Measurements from ENCODE around the gene SUPT5H.

Gene SUPT5H

GRCh38 chr19:39498798-39499642 is 53.6 kb downstream of the SUPT5H start, which contains the start of gene DLL3:
Gene DLL3 (plus strand): TSS chr19:39498947. CDS start chr19:39498975, 28 bp downstream.
- DNase-seq, result peak; percentile 75 to 86

DNA sequence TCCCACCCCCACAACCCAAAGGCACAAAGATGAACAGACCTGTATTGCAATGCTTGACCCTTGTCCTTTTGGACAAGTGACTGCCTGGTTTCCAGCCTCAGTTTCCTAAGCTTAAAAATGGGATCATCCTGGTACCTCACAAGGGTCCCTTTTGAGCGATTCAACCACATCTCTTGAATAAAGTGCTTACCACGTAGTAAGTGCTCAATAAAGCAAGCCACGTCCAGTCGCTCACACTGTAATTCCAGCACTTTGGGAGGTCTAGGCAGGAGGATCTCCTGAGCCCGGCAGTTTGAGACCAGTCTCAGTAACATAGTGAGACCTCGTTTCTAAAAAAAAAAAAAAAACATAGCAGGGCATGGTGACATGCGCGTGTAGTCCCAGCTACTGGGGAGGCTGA is 54.5 kb downstream of the SUPT5H start:
- no peak for DNase-seq

DNA sequence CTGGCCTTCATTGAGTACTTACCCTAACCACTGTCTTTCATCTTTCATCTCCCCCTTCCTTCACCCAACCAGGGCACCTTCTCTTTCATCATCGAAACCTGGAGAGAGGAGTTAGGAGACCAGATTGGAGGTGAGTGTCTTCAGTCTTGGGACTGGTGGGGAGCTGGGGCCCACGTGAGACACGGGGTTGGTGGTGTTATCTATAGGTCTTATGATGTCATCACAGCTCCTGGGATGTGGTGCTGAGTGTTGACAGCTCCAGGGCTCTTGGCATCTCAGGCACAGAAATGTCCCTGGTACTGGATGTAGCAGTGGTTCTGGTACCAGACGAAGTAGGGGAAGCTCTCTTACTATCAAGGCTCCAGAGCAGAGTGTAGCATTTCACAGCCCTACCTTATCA is 55.2 kb downstream of the SUPT5H start:
- DNase-seq, result no peak

- DNase-seq, result no peak
These were observed 56.0 kb downstream of the SUPT5H start for GRCh38 chr19:39501340-39501739.

GRCh38 chr19:39502640-39503417 is 57.4 kb downstream of the SUPT5H start:
- DNase-seq, result peak in 1 of 2 experiments; percentile 93

- no peak for DNase-seq
These were observed 61.2 kb downstream of the SUPT5H start for GRCh38 chr19:39506598-39506943.

DNA sequence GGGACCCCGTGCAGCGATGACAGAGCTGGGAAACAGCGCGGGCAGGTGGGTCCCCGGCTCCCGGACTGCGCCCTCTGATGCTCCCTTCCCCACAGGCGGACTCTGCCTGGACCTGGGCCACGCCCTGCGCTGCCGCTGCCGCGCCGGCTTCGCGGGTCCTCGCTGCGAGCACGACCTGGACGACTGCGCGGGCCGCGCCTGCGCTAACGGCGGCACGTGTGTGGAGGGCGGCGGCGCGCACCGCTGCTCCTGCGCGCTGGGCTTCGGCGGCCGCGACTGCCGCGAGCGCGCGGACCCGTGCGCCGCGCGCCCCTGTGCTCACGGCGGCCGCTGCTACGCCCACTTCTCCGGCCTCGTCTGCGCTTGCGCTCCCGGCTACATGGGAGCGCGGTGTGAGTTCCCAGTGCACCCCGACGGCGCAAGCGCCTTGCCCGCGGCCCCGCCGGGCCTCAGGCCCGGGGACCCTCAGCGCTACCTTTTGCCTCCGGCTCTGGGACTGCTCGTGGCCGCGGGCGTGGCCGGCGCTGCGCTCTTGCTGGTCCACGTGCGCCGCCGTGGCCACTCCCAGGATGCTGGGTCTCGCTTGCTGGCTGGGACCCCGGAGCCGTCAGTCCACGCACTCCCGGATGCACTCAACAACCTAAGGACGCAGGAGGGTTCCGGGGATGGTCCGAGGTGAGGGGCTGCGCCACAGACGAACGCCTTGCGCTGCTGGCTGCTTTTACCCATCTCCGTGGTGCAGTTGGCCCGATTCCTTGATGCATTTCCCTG is 61.7 kb downstream of the SUPT5H start:
- peak; percentile 81 to 98 for DNase-seq

DNA sequence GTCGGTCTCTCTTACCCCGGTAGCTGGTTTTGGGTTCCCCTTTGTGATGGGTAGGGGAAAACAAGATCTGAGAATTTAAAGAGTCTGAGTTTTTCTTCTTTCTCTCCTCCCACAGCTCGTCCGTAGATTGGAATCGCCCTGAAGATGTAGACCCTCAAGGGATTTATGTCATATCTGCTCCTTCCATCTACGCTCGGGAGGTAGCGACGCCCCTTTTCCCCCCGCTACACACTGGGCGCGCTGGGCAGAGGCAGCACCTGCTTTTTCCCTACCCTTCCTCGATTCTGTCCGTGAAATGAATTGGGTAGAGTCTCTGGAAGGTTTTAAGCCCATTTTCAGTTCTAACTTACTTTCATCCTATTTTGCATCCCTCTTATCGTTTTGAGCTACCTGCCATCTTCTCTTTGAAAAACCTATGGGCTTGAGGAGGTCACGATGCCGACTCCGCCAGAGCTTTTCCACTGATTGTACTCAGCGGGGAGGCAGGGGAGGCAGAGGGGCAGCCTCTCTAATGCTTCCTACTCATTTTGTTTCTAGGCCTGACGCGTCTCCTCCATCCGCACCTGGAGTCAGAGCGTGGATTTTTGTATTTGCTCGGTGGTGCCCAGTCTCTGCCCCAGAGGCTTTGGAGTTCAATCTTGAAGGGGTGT is 62.5 kb downstream of the SUPT5H start:
- DNase-seq, result peak in 1 of 2 experiments; percentile 50

DNA sequence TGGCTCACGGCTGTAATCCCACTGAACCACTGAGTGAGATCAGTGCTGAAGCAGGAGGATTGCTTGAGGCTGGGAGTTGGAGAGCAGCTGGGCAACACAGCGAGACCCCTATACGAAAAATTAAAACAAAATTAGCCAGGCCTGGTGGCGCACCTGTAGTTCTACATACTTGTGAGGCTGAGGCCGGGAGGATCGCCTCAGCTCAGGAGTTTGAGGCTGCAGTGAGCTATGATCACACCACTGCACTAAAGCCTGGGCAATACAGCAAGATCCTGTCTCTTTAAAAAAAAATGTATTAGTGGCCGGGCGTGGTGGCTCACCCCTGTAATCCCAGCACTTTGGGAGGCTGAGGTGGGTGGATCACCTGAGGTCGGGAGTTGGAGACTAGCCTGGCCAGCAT is 63.2 kb downstream of the SUPT5H start:
- DNase-seq, result no peak

- no peak for DNase-seq
These were observed 63.9 kb downstream of the SUPT5H start for GRCh38 chr19:39509233-39509632.

- DNase-seq, result no peak
These were observed 67.6 kb downstream of the SUPT5H start for GRCh38 chr19:39512988-39513387.

- DNase-seq, result peak; percentile 28 to 87
These were observed 69.6 kb downstream of the SUPT5H start, which contains the start of gene SELENOV for GRCh38 chr19:39514840-39515550. Gene SELENOV (plus strand): TSS chr19:39515139. CDS start chr19:39515213, 74 bp downstream.

GRCh38 chr19:39515551-39516191 is 70.3 kb downstream of the SUPT5H start:
- peak in 1 of 2 experiments; percentile 87 for DNase-seq

DNA sequence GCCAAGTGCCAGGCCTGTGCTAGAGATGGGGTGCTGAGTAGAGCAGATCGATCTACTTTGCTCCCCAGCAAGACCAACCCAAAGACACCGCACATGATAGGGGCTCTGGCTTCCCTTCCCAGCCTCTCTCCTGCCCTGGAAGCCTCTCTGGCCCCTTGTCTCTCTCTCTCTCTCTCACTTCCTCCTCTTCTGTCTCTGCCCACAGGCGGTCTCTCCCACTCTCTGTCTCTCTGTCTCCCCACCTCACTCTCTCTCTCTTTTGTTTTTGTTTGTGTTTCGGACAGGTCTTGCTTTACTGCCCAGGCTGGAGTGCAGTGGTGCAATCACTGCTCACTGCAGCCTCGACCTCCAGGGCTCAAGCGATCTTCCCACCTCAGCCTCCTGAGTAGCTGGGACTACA is 70.9 kb downstream of the SUPT5H start:
- no peak for DNase-seq

DNA sequence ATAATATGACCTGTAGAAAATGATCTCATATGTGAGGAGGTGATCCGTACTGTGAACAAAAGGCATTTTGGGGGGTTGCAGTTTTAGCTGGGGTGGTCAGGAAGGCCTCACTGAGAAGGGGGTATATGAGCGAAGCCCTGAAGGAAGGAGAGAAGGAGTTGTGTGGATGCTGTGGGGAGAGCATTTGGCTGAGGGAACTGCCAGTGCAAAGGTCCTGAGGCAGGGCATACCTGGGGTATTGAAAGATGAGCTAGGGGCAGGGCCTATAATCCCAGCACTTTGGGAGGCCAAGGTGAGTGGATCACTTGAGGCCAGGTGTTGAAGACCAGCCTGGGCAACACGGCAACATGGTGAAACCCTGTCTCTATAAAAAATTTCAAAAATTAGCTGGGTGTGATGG is 72.0 kb downstream of the SUPT5H start:
- no peak for DNase-seq

DNA sequence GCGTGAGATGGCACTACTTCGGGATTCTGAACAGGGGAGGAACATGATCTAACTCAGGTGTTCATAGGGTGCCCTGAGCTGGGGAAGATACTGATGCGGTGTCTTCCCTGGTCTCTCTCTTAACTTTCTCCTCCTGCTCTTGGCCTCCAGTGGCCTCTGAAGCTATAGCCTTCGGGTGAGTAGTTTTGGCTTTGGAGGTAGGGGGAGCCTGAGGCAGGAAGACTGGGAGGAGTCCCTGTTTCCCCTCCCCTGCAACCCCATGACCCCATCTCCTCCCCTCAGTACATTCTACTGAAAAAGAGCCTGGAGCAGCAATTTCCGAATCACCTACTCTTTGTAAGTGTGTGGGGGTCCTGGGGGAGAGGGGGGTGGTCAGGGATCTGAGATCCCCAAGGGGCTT is 73.1 kb downstream of the SUPT5H start:
- DNase-seq, result no peak

DNA sequence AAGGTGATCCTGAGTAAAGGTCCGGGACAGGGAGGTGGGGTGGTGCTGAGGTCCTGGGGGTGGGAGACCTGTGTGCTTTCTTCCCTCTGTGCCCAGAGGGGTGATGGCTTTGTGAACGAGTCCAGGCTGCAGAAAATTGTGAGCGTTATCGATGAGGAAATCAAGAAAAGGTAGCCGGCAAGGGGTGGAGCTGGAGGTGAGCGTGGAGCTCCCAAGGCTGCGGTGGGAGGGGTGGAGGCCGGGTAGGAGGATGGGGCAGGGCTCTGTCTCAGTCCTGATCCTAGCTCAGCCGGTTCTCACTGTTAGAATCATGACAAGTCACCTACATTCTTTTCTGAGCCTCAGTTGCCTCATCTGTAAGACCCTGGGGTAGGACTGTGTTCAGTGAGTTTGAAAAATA is 73.6 kb downstream of the SUPT5H start:
- no peak for DNase-seq

DNA sequence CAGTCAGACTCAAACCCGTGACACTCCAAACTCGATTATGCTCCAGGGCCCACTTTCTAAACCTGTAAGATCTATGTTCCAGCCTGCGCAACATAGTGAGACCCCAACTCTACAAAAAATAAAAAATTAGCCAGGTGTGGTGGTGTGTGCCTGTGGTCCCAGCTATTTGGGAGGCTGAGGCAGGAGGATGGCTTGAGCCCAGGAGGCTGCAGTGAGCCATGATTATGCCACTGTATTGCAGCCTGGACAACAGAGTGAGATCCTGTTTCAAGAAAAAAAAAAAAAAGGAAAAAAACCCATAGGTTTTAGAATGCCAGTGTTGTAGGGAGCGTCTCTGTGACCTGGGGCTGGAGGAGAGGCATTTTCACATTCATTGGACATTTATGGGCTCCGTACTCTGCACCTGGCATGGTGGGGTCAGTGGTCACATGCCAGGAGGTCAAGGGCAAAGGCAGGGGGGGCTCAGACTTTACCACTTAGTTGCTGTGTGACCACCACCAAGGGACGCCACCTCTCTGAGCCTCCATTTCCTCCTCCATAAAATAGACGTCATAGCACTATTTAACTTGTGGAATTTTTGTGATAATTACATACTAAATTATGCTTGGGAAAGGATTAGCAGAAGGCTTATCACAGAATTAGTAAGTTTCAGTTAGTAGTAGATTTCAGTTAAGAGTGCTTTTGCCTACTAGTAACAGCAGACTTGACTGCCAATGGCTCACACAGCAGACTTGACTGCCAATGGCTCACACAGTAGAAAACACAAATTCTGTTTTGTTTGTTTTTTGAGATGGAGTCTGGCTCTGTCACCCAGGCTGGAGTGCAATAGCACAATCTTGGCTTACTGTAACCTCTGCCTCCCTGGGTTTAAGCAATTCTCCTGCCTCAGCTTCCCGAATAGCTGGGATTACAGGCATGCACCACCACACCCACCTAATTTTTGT is 75.4 kb downstream of the SUPT5H start:
- no peak for DNase-seq

GRCh38 chr19:39524495-39524894 is 79.1 kb downstream of the SUPT5H start:
- DNase-seq, result no peak

DNA sequence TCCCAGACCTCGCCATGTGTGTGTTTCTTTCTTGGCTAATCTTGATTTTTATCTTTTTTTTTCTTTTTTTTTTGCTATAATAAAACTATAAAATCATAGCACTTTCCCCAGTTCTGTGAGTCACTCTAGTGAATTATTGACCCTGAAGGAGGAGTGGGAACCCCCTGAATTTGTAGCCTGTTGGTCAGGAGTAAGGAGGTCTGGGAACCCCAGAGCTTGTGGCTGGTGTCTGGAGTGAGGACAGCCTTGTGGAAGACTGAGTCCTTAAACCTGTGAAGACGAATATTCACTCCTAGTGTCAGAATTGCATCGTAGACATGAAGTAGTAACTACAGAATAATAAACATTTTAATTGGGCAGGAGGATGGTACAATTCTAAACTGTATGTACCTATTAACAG is 79.8 kb downstream of the SUPT5H start:
- no peak for DNase-seq

Measured in NCI-H526 (cell line).